Measurements from ENCODE around the gene SPACDR. TPM values are rescaled to one million over a fixed set of nuclear protein-coding genes. Genes with fewer than 3 reads are reported as not detected.
"Not testable (repeated sequence)": the region's sequence is repeated elsewhere in the genome, so short reads cannot be mapped to it uniquely, and the experiment has no call there.

SPACDR gene
- total RNA-seq, 4 donors from 2014 or later: 1.4 to 22.1 (median 1.8) TPM; not detected in 1

DNA sequence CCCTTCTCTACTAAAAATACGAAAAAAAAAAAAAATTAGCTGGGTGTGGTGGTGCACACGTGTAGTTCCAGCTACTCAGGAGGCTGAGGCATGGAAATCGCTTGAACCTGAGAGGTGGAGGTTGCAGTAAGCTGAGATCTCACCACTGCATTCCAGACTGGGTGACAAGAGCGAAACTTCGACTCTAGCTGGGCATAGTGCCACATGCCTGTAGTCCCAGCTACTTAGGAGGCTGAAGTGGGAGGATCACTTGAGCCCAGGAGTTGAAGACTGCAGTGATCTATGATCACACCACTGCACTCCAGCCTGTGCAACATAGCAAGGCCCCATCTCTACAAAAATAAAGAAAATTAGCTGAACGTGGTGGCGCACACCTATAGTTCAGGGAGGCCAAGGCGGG is 1.2 kb upstream of the SPACDR start:
- no peak for DNase-seq
- Histone ChIP-seq H3K36me3 (no peaks in the 10 kb centered on the region), H3K4me1 (peaks cover 0 to 10% of the 10 kb centered on the region in 2 donors), H3K4me3 (no peak overlapping the region), H3K27me3 (no peaks in the 10 kb centered on the region), H3K9me3 (no peaks in the 10 kb centered on the region), H3K27ac (peak overlapping the region in 1 of 2 donors; percentile 75)
- intact Hi-C loops (cut with DNase I; ENCODE audit: low total_unique reads): loop anchor here (10.0 kb wide), 1 partner anchor 220 kb away; no protein-coding TSS in a partner anchor
- TF ChIP-seq, protein P1, sequence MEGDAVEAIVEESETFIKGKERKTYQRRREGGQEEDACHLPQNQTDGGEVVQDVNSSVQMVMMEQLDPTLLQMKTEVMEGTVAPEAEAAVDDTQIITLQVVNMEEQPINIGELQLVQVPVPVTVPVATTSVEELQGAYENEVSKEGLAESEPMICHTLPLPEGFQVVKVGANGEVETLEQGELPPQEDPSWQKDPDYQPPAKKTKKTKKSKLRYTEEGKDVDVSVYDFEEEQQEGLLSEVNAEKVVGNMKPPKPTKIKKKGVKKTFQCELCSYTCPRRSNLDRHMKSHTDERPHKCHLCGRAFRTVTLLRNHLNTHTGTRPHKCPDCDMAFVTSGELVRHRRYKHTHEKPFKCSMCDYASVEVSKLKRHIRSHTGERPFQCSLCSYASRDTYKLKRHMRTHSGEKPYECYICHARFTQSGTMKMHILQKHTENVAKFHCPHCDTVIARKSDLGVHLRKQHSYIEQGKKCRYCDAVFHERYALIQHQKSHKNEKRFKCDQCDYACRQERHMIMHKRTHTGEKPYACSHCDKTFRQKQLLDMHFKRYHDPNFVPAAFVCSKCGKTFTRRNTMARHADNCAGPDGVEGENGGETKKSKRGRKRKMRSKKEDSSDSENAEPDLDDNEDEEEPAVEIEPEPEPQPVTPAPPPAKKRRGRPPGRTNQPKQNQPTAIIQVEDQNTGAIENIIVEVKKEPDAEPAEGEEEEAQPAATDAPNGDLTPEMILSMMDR (IDR thresholded peaks at IDR 0.05): no peak
- TF ChIP-seq POLR2A (IDR thresholded peaks at IDR 0.05): no peak

GRCh38 chr7:100464791-100465190 is 731 bp upstream of the SPACDR start:
- H3K9me3 ChIP-seq: no peaks in the 10 kb centered on the region
- intact Hi-C loops (cut with DNase I; ENCODE audit: low total_unique reads): loop anchor here (10.0 kb wide), 1 partner anchor 220 kb away; no protein-coding TSS in a partner anchor
- TF ChIP-seq POLR2A (IDR thresholded peaks at IDR 0.05): no peak
- TF ChIP-seq, protein P1 (IDR thresholded peaks at IDR 0.05): no peak
- no peak overlapping the region for H3K27ac ChIP-seq
- no peak overlapping the region for H3K4me3 ChIP-seq
- no peak for DNase-seq
- H3K27me3 ChIP-seq: no peaks in the 10 kb centered on the region
- no peaks in the 10 kb centered on the region for H3K36me3 ChIP-seq
- peaks cover 0 to 10% of the 10 kb centered on the region in 2 donors for H3K4me1 ChIP-seq

GRCh38 chr7:100457033-100457432 is 7.0 kb downstream of the SPACDR start:
- H3K4me3 ChIP-seq: no peak overlapping the region
- no peaks in the 10 kb centered on the region for H3K4me1 ChIP-seq
- no peak overlapping the region for H3K27ac ChIP-seq
- no peaks in the 10 kb centered on the region for H3K36me3 ChIP-seq
- no peaks in the 10 kb centered on the region for H3K9me3 ChIP-seq
- intact Hi-C loops (cut with DNase I; ENCODE audit: low total_unique reads): no loop called here
- DNase-seq: no peak
- no peaks in the 10 kb centered on the region for H3K27me3 ChIP-seq
- TF ChIP-seq, protein P1 (IDR thresholded peaks at IDR 0.05): no peak
- TF ChIP-seq POLR2A (IDR thresholded peaks at IDR 0.05): no peak

DNA sequence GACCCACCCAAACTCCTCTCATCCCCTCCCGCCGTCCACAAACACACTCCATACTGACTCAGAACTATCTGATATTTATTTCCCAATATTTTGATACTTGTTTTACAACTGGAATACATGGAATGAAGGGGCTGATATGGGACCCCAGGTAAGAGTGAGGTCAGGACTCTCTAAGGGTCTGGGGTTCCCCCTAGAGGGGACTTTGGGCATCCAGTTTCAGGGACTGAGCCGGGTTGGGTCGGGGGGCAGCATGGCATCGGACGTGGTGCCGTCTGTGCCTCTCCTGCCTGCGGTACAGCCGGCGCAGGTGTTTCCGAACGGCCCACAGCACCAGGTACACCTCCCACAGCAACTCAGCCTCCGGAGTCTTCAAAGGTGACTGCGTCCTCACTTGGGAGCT is 7.5 kb downstream of the SPACDR start:
- intact Hi-C loops (cut with DNase I; ENCODE audit: low total_unique reads): no loop called here
- no peaks in the 10 kb centered on the region for H3K36me3 ChIP-seq
- TF ChIP-seq POLR2A (IDR thresholded peaks at IDR 0.05): no peak
- TF ChIP-seq, protein P1 (IDR thresholded peaks at IDR 0.05): no peak
- H3K27me3 ChIP-seq: no peaks in the 10 kb centered on the region
- no peak for DNase-seq
- no peaks in the 10 kb centered on the region for H3K9me3 ChIP-seq
- H3K27ac ChIP-seq: no peak overlapping the region
- no peaks in the 10 kb centered on the region for H3K4me1 ChIP-seq
- no peak overlapping the region for H3K4me3 ChIP-seq

DNA sequence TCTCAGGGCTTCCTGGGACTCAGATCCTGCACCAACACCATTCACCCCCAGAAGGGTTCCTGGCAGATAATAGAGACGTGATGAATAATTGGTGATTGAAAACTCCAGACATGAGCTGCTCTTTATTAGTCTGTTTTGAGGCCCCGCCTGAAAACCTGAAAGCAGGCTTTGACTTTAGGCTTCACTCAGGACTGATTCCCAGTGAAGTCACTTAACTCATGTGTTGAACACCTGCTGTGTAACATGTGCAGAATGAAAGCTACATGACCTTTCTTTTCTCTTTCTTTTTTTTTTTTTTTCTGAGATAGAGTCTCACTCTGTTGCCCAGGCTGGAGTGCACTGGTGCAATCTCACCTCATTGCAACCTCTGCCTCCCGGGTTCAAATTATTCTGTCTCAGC is 8.9 kb downstream of the SPACDR start:
- Histone ChIP-seq H3K9me3 (no peaks in the 10 kb centered on the region), H3K36me3 (no peaks in the 10 kb centered on the region), H3K27me3 (no peaks in the 10 kb centered on the region), H3K27ac (no peak overlapping the region), H3K4me1 (no peaks in the 10 kb centered on the region), H3K4me3 (no peak overlapping the region)
- DNase-seq: no peak
- intact Hi-C loops (cut with DNase I; ENCODE audit: low total_unique reads): no loop called here
- TF ChIP-seq, protein P1 (IDR thresholded peaks at IDR 0.05): no peak
- no peak for TF ChIP-seq POLR2A (IDR thresholded peaks at IDR 0.05)

DNA sequence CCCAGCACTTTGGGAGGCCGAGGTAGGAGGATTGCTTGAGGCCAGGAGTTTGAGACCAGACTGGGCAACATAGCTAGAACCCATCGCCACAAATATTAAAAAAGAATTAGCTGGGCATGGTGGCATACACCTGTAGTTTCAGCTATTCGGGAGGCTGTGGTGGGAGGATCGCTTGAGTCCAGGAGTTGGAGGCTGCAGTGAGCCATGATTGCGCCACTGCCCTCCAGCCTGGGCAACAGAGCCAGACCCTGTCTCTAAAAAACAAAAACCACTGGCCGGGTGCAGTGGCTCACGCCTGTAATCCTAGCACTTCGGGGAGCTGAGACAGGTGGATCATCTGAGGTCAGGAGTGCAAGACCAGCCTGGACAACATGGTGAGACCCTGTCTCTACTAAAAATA is 10.2 kb downstream of the SPACDR start:
- DNase-seq; H3K27me3 ChIP-seq; H3K27ac ChIP-seq; H3K36me3 ChIP-seq; intact Hi-C loops (cut with DNase I; ENCODE audit: low total_unique reads); H3K4me1 ChIP-seq; H3K9me3 ChIP-seq; H3K4me3 ChIP-seq: not testable (repeated sequence)
